Neuronal stem cell (in vitro differentiated cells): ENCODE results near the gene RASA3.

Experiments used
- DNase-seq: peaks from one replicate; pipeline ENCODE4 v3.0.0-alpha.2; 2013; ENCODE audit warnings: low spot score
- H2AFZ ChIP-seq: one replicate; pipeline ENCODE4 v1.6.1; 2013; ENCODE audit warnings: mild to moderate bottlenecking, low read length, inconsistent platforms
- H2AK5ac ChIP-seq: 2 replicates; pipeline ENCODE4 v1.6.1; 2013; ENCODE audit warnings: low read depth, mild to moderate bottlenecking, inconsistent platforms, low read length, moderate library complexity, mixed read lengths
- H2BK120ac ChIP-seq: 2 replicates; pipeline ENCODE4 v1.6.1; 2013; ENCODE audit warnings: low read depth, mild to moderate bottlenecking, inconsistent platforms, low read length, moderate library complexity, mixed read lengths
- H2BK12ac ChIP-seq: one replicate; pipeline ENCODE4 v1.6.1; 2013; ENCODE audit warnings: low read length, inconsistent platforms
- H2BK15ac ChIP-seq: 2 replicates; pipeline ENCODE4 v1.6.1; 2013; ENCODE audit warnings: mild to moderate bottlenecking, low read length, inconsistent platforms, mixed read lengths
- H2BK5ac ChIP-seq: one replicate; pipeline ENCODE4 v1.6.1; 2013; ENCODE audit warnings: inconsistent platforms, mild to moderate bottlenecking, low read length, moderate library complexity
- H3K14ac ChIP-seq: one replicate; pipeline ENCODE4 v1.6.1; 2013; ENCODE audit warnings: low read length, inconsistent platforms
- H3K18ac ChIP-seq: 2 replicates; pipeline ENCODE4 v1.6.1; 2013; ENCODE audit warnings: low read length, inconsistent platforms
- H3K23ac ChIP-seq: 2 replicates; pipeline ENCODE4 v1.6.1; 2013; ENCODE audit warnings: low read depth, mild to moderate bottlenecking, mixed read lengths, low read length, inconsistent platforms; ENCODE audit not compliant: poor library complexity
- H3K27ac ChIP-seq: replicated peaks from 3 replicates; pipeline ENCODE4 v1.5.1; 2013; ENCODE audit warnings: low read length, inconsistent platforms
- H3K27me3 ChIP-seq, 3 experiments: 2 replicates each; pipeline ENCODE4 v1.6.1; 2013; ENCODE audit warnings: low read length in 3 of 3, mild to moderate bottlenecking in 2 of 3, inconsistent platforms in 1 of 3, low read depth in 1 of 3, mixed read lengths in 1 of 3, moderate library complexity in 1 of 3; ENCODE audit not compliant: control insufficient read depth in 3 of 3, insufficient read depth in 3 of 3
- H3K36me3 ChIP-seq, 2 donors: replicated peaks in 1 of 2; 2 replicates each; pipeline ENCODE4 v1.6.1; 2013; ENCODE audit warnings: low read length in 2 of 2; ENCODE audit not compliant: control insufficient read depth in 2 of 2, insufficient read depth in 2 of 2
- H3K4ac ChIP-seq: 2 replicates; pipeline ENCODE4 v1.6.1; 2013; ENCODE audit warnings: inconsistent platforms, mild to moderate bottlenecking, low read length, moderate library complexity
- H3K4me1 ChIP-seq, 2 donors: 1 replicate in 1 of 2; 2 replicates in 1 of 2; pipeline ENCODE4 v1.6.1; 2013; ENCODE audit warnings: low read length in 2 of 2, low read depth in 1 of 2; ENCODE audit not compliant: control insufficient read depth in 2 of 2, insufficient read depth in 1 of 2
- H3K4me2 ChIP-seq: one replicate; pipeline ENCODE4 v1.6.1; 2013; ENCODE audit warnings: mild to moderate bottlenecking, low read length, inconsistent platforms; ENCODE audit not compliant: insufficient read depth, poor library complexity, severe bottlenecking
- H3K4me3 ChIP-seq, 2 donors: 2 replicates each; pipeline ENCODE4 v1.5.1; 2013; ENCODE audit warnings: low read length in 2 of 2, mild to moderate bottlenecking in 2 of 2, inconsistent platforms in 1 of 2, moderate library complexity in 1 of 2
- H3K79me1 ChIP-seq: one replicate; pipeline ENCODE4 v1.6.1; 2013; ENCODE audit warnings: low read depth, mild to moderate bottlenecking, inconsistent platforms, low read length, moderate library complexity
- H3K9ac ChIP-seq: one replicate; pipeline ENCODE4 v1.6.1; 2013; ENCODE audit warnings: mild to moderate bottlenecking, low read depth, low read length, inconsistent platforms; ENCODE audit not compliant: poor library complexity
- H3K9me3 ChIP-seq, 2 donors: replicated peaks in 1 of 2; 2 replicates each; pipeline versions ENCODE3 to v1.6.1; 2013; ENCODE audit warnings: low read length in 2 of 2, mild to moderate bottlenecking in 2 of 2, inconsistent platforms in 1 of 2, low read depth in 1 of 2, mixed read lengths in 1 of 2, moderate library complexity in 1 of 2; ENCODE audit not compliant: control insufficient read depth in 2 of 2, insufficient read depth in 1 of 2
- H4K8ac ChIP-seq: one replicate; pipeline ENCODE4 v1.6.1; 2013; ENCODE audit warnings: low read depth, mild to moderate bottlenecking, inconsistent platforms, low read length, moderate library complexity
- H4K91ac ChIP-seq: one replicate; pipeline ENCODE4 v1.6.1; 2013; ENCODE audit warnings: low read length, low read depth, mild to moderate bottlenecking, inconsistent platforms; ENCODE audit not compliant: poor library complexity
- WGBS, 2 donors: extraction: QIAGEN DNeasy Blood & Tissue Kit; methylation state at CpG; one replicate each; pipeline ENCODE4 v1.1.7; 2013; ENCODE audit warnings: missing lambda C conversion rate in 2 of 2, mixed read lengths in 1 of 2; ENCODE audit not compliant: insufficient read length in 2 of 2, insufficient replicate concordance in 1 of 2; ENCODE audit errors: extremely low coverage in 2 of 2; 5-methylcytosine and 5-hydroxymethylcytosine counted together

RASA3 gene

DNA sequence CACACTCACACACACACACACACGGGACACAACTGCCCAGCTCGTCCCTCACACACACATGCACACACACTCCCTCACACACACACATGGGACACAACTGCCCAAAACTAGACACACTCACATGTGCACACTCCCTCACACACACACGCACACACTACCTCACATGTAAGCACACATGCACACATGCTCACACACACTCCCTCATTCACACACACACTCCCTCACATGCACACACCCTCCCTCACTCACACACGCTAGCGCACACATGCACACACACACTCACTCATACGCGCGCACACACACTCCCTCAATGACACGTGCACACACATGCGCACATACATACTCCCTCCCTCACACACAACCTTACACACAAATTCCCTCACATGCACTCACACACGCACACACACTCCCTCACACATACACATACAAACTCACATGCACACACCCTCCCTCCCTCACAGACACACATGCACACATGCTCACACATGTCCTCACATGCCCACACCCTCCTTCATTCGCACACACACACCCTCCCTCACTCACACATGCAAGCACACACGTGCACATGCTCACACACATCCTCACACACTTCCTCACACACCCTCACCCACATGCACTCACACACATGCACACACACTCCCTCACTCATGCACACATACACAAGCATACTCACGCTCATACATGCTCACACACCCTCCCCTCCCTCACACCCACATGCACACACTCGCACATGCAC is 9.0 kb upstream of the RASA3 start:
- no peak overlapping the region for H3K4me2 ChIP-seq
- H3K4me1 ChIP-seq, result peaks cover 6 to 19% of the 10 kb centered on the region in 2 donors
- peak overlapping the region; percentile 86 for H2AK5ac ChIP-seq
- no peak overlapping the region for H2BK5ac ChIP-seq
- no peak overlapping the region for H3K18ac ChIP-seq
- H3K9me3 ChIP-seq, result peaks cover 0 to 10% of the 10 kb centered on the region in 2 donors
- peak overlapping the region; percentile 11 for H2BK15ac ChIP-seq
- 100% methylated on average over 2 of the region's 15 CpGs for WGBS, 2 donors
- peak overlapping the region; percentile 43 for H2BK12ac ChIP-seq
- H3K27me3 ChIP-seq, result peaks cover 0 to 8% (median 0%) of the 10 kb centered on the region in 3 experiments
- H2AFZ ChIP-seq, result no peak overlapping the region
- H4K91ac ChIP-seq, result peak overlapping the region; percentile 53
- peak overlapping the region; percentile 30 for H3K9ac ChIP-seq
- peak overlapping the region; percentile 81 for H3K23ac ChIP-seq
- H3K27ac ChIP-seq, result no peak overlapping the region
- H3K4me3 ChIP-seq, result peak overlapping the region in 1 of 2 donors; percentile 53
- no peak overlapping the region for H2BK120ac ChIP-seq
- peak overlapping the region; percentile 97 for H3K14ac ChIP-seq
- H3K79me1 ChIP-seq, result no peaks in the 10 kb centered on the region
- H3K36me3 ChIP-seq, result peaks cover 0 to 2% of the 10 kb centered on the region in 2 donors
- no peak for DNase-seq
- peak overlapping the region; percentile 94 for H4K8ac ChIP-seq
- peak overlapping the region; percentile 37 for H3K4ac ChIP-seq

DNA sequence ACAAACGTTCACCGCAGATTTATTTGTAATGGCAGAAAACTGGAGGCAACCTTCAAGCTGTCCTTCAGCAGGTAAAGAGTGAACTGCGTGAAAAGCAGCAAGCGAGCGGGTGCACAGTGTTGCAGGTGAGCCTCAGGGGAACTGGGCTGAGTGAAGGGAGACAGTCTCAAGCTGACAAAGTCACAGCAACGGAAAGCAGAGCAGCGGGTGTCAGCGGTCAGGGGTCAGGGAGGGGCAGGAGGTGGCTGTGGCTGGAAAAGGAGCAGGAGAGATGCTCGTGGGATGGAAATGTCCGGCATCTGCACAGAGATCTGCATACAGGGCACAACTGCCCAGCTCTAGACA is 8.5 kb upstream of the RASA3 start:
- Histone ChIP-seq H2AFZ (no peak overlapping the region), H2BK5ac (no peak overlapping the region), H3K4me1 (peaks cover 6 to 19% of the 10 kb centered on the region in 2 donors), H2AK5ac (peak overlapping the region; percentile 23), H2BK120ac (no peak overlapping the region), H3K79me1 (no peaks in the 10 kb centered on the region), H2BK12ac (peak overlapping the region; percentile 1), H3K36me3 (peaks cover 0 to 2% of the 10 kb centered on the region in 2 donors), H2BK15ac (peak overlapping the region; percentile 40), H3K4me2 (no peak overlapping the region), H3K27ac (peak overlapping the region; percentile 16), H3K4ac (no peak overlapping the region), H3K4me3 (no peak overlapping the region), H4K8ac (no peak overlapping the region), H3K9ac (no peak overlapping the region), H3K23ac (peak overlapping the region; percentile 75), H3K14ac (no peak overlapping the region), H3K27me3 (peaks cover 0 to 8% (median 0%) of the 10 kb centered on the region in 3 experiments), H3K9me3 (peaks cover 0 to 10% of the 10 kb centered on the region in 2 donors), H3K18ac (no peak overlapping the region), H4K91ac (peak overlapping the region; percentile 53)
- DNase-seq, result no peak
- no CpG with 5 or more reads among the region's 10 CpGs for WGBS, 2 donors

DNA sequence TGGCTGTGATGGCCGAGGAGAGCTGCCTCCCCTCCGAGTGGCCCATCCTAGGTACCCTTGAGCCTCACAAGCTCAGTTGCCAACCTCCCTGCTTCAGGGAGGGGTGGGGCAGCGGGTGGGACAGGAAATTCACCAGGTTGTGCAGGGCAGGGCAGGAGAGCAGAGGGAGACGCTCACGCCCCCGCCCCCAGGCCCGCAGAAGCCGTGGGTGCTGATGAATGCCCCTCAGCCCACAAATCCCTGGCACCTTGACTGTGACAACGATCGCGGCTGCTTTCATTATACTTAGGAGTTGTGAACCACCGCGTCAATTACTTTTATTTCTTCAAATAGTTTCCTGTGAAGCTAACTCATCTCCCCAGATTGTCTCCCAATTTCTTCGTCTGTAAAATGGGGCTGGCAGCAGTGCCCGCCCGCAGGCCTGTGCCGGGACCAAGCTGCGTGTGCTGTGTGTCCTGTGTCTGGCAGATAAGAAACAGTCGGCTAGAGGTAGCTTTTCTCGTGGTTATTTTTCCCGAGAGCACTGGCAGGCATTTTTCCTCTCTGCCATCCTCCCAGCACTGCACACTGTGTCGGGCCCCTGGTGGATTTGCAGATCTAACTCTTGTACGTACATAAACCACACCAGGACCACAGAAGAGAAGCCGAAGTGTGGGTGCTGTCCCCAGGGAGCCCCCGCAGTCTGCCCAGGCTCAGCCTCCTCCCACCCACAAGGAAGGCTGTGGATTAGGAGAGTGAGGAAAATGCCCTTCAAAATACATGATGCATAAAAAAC is 7.9 kb upstream of the RASA3 start:
- H3K14ac ChIP-seq, result no peak overlapping the region
- peaks cover 0 to 2% of the 10 kb centered on the region in 2 donors for H3K36me3 ChIP-seq
- H3K4me2 ChIP-seq, result no peak overlapping the region
- no peak overlapping the region for H4K91ac ChIP-seq
- H2AFZ ChIP-seq, result no peak overlapping the region
- H3K27me3 ChIP-seq, result peaks cover 0 to 8% (median 0%) of the 10 kb centered on the region in 3 experiments
- peaks cover 6 to 20% of the 10 kb centered on the region in 2 donors for H3K4me1 ChIP-seq
- H3K23ac ChIP-seq, result no peak overlapping the region
- no CpG with 5 or more reads among the region's 25 CpGs for WGBS, 2 donors
- H3K9ac ChIP-seq, result no peak overlapping the region
- no peak overlapping the region for H2BK120ac ChIP-seq
- peak overlapping the region; percentile 40 for H2BK15ac ChIP-seq
- peaks cover 0 to 10% of the 10 kb centered on the region in 2 donors for H3K9me3 ChIP-seq
- H2BK12ac ChIP-seq, result no peak overlapping the region
- no peak overlapping the region for H2BK5ac ChIP-seq
- no peak overlapping the region for H3K4ac ChIP-seq
- H3K4me3 ChIP-seq, result no peak overlapping the region
- H3K79me1 ChIP-seq, result no peaks in the 10 kb centered on the region
- peak overlapping the region; percentile 11 for H2AK5ac ChIP-seq
- H3K18ac ChIP-seq, result peak overlapping the region; percentile 53
- no peak overlapping the region for H4K8ac ChIP-seq
- no peak overlapping the region for H3K27ac ChIP-seq
- no peak for DNase-seq

DNA sequence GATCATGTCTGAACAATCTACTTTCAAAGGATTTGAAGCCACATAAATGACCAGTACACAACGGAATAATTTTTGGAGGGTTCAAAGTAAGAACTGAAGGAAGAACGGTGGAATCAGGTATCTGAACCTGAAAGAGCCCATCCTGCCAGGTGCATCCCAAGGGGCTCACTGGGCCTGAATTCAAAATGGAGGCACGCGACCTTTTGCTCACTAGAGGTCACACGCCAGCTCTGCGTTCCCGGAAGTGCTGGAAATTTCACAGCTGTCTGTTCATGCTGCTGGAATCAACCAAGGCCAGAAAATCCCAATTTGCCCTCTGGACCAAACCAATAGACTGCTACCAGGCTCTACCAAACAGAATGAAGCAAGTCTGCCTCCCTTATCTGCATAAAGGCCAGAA is 4.2 kb upstream of the RASA3 start:
- no peak for DNase-seq
- Histone ChIP-seq H3K14ac (no peak overlapping the region), H2AFZ (no peak overlapping the region), H3K9me3 (peaks cover 0 to 4% of the 10 kb centered on the region in 2 donors), H2AK5ac (no peak overlapping the region), H3K27ac (no peak overlapping the region), H2BK120ac (no peak overlapping the region), H4K8ac (no peak overlapping the region), H2BK5ac (no peak overlapping the region), H3K4me1 (peaks cover 18 to 21% of the 10 kb centered on the region in 2 donors), H3K36me3 (no peaks in the 10 kb centered on the region), H3K4me2 (no peak overlapping the region), H3K18ac (no peak overlapping the region), H2BK12ac (no peak overlapping the region), H3K4me3 (no peak overlapping the region), H3K79me1 (no peaks in the 10 kb centered on the region), H3K4ac (no peak overlapping the region), H3K9ac (no peak overlapping the region), H2BK15ac (no peak overlapping the region), H3K27me3 (peaks cover 0 to 4% (median 0%) of the 10 kb centered on the region in 3 experiments), H3K23ac (no peak overlapping the region), H4K91ac (no peak overlapping the region)
- no CpG with 5 or more reads among the region's 7 CpGs for WGBS, 2 donors
